HUDEP-2 (cell line): Measurements from ENCODE around the gene LRCH3.
A peak's percentile ranks its signal among the peaks of the same experiment; 100 is the strongest.

Source experiments
- DNase-seq, 76 experiments: peaks; one replicate each; lab custom pipeline; 2025; ENCODE audit not compliant: unreplicated experiment in 76 of 76; lab: John Stamatoyannopoulos, UW

Gene LRCH3

DNA sequence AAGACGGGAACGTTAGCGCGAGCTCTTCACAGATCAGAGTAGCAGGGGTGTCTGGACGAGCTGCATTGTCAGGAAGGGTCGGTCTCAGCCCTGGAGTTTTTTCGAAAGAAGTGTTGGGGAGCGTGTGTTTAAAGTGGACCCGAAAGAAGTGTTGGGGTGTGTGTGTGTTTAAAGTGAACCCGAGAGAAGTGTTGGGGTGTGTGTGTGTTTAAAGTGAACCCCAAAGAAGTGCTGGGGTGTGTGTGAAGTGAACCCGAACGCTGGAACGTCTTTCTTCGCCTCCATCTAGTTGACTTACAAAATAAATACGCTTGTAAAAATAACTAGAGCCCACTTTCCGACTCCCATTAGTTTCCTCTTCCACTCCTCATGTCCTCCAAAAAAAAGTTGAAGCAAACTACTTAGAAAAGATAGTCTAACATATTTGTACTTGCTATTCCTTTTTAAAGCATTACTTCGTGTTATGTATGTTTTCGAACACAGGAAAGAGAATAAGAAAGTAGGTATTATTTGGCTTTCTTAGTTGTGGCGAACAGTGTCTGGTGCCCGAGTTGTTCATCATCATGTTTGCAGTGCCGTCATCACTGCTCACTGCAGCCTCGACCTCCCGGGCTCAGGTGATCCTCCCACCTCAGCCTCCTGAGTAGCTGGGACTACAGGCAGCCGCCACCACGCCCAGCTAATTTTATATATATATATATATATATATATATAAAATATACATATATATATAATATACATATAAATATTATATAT, 1.0 kb downstream of the LRCH3 start:
- peak in 7 of 76 experiments; percentile 0 to 42 (median 19) for DNase-seq

DNA sequence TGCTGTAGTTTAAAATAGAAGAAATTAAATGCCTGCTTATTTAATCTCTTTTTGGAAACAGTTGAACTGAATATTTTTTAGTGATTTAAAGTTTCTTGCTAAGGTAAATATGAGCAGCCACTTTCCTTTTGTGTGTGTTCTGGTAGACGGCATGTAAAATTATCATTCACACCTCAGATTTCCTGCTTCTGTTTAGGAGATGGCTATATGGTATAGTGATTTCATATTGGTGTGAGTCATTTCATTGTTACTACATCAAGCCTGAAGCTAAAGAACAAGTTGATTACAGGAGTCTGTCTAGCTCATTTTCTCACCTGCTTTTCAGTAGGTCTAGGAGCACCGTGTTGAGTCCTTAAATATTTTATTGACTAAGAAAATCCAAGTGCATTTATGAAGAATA, 2.2 kb downstream of the LRCH3 start:
- no peak for DNase-seq

DNA sequence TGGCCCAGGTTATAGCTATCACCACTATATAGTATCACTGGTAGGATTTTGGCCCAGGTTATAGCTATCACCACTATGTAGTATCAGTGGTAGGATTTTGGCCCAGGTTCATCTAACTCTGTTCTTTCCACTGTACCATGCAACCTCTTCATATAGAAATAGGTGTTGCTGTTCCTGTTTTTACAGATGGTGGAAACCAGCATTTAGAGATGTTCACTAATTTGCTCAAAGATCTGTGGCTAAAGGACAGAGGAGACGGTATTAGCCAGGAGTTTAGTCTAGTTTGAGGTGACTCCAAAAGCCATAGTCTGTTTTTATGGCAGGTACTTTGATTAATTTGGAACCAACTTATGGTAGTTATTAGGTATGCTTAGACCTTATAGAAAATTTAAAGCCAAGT, 3.1 kb downstream of the LRCH3 start:
- DNase-seq = no peak

DNA sequence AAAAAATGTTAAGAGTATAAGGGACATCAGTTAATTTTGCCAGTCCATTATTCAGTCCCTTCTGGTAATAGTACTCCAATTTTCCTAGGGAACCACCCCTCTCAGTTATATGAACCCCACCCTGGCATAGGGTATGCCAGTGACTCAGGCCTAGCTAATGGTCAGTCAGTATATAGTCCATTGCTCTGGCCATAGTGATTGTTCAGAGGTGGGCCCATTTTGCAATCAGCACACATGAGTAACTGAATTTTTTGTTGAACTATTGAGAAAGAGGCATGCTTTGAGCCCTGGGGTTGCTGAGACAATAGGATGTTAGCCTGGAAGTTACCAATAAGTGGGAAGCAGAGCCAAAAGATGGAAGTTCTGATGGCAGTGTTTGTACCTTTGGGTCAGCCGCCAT, 4.1 kb downstream of the LRCH3 start:
- no peak for DNase-seq

DNA sequence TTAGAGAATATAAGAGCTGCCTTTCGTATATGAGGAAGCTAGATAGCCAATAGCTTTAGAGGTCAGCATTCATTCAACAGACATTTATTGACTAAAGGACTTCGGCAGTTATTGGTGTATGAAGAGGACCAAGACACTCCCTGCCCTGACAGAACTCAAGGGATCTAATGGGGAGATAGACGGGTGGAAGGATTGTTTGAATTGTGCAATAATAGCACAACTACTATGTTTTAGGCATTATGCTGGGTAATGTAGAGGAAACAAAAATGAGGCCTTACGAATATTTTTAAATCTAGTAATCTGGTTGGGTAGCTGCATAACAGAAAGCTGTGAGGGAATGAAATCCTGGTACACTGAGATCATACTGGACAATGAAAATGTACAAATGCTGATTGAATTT, 5.0 kb downstream of the LRCH3 start:
- no peak for DNase-seq

DNA sequence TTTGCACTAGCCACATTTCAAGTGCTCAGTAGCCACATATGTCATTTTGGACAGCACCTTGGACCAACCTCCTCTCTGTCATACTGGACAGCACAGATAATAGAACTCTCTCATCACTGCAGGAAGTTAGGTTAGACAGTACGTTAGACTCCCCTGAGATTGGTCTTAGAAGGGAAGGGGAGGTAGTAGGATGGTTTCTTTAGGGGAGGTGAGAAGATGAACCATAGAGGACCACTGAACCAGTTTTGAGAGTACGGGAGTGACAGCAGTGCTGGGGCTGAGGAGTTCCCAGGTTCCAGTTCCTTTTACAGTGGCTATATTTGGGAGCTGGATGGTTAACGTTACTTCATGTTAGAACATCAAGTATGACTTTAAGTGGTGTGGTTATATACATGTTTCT, 7.8 kb downstream of the LRCH3 start:
- DNase-seq = no peak

DNA sequence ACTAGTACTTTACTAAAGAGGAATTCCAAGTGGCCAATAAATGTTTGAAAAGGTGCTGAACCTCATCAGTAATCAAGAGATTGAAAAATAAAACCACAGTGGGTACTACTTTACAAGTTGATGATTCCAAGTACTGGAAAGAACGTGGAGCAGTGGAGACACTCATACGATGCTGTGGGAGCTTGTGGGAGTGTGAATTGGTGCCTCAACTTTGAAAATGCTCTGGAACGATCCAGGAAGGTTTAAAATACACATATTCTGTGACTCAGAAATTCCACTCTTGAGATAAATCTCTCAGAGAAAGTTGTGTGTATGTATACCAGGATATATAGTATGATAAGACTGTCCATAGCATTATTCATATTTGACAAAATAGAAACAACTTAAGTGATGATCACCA, 9.3 kb downstream of the LRCH3 start:
- DNase-seq = no peak

DNA sequence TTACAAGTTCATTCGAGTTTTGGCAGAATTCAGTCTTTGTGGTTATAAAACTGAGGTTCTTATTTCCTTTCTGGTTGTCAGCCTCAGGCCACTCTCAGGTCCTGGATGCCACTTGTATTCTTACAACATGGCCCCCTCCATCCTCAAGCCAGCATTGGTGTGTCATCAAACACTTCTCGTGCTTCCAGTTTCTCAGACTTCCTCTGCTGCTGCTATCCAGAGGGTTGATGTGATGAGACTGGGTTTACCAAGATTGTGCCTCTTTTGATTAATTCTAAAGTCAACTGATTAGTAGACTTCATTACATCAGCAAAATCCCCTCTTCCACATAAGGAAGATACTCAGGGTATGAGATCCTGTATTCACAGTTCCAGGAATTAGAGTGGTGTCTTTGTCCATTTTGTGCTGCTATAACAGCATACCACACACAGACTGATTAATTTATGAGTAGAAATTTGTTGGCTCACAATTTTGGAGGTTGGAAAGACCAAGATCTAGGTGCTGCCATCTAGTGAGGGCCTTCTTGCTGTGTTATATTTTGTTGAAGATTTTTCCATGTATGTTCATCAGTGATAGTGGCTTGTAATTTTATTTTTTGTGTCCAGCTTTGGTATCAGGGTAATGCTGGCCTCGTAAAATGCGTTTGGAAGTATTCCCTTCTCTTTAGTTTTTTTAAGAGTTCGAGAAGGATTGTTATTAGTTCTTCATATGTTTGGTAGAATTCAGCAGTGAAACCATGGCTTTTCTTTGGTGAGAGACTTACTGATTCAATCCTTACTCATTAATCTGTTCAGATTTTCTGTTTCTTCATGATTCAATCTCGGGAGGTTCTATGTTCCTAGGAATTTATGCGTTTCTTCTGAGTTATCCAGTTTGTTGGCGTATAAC, 11.1 kb downstream of the LRCH3 start:
- DNase-seq = peak in 11 of 76 experiments; percentile 3 to 47 (median 10)

DNA sequence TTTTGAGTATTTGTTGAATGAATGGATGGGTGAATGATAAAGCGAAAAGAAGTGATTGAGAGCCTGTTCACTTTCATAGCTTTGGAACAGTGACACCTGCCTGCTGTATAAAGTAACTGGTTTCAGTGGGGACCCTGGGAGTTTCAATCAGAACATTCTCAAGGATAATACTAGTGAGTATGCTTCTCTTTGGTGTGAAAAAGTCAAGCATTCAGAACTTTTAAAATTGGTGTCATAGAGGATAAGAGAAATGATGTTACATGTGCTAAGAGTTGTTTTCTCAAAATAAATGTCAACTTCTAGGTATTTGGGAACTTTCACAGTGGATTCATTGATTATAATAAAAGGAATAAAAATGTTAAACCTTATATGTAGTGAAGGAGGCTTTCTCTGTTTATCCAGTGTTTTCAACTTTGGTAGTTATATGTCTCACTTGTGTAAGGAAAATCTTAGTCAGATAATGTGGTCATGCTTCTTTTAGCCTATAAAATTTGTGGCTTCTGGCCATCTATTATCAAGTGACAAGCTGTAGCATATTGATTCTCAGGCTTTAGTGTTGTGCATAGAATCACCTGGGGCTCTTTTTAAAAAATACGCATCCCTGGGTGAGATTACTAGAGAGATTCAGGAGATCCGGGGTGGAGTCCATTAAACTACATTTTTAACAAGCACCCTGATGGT, 11.9 kb downstream of the LRCH3 start:
- DNase-seq = peak in 1 of 76 experiments; percentile 4

DNA sequence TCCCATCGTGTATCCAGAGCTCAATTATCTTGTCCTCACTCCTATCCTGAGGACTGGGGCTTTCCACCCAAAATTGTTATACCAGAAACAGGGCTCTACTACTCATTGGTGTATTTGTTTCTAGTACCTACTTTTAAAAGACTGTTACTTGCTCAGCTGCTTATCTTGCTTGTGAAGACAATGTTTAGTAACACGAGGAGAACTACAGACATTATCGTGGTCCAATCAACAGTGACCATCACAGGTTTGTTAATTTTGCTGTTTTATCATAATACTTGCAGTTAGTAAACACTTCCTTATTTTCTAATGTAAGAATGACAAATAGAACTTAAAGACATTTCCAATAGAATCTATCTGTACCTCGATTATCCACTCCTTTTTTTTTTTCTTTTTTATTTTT, 13.5 kb downstream of the LRCH3 start:
- DNase-seq = no peak

DNA sequence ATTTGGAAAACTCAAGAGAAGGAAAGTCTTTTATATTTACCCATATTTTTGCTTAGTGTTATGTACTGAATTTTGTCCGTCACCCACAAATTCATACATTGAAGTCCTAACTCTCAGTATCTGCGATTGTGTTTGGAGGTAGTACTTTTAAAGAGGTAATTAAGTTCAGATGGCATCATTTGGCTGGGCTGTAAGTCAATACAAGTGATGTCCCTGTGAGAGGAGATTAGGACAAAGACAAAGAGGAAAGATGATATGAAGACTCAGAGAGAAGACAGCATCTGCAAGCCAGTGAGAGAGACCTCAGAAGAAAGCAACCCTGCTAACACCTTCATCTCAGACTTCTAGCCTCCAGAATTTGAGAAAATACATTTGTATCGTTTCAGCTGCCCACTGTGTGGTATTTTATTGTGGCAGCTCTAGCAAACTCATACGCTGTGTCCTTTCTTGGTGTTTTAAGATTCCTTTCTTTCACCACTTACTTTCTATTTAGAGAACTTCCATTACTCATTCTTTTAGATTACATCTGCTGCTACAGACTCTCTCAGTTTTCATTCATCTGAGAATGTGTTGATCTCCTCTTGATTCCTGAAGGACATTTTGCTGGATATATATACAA, 17.0 kb downstream of the LRCH3 start:
- no peak for DNase-seq

DNA sequence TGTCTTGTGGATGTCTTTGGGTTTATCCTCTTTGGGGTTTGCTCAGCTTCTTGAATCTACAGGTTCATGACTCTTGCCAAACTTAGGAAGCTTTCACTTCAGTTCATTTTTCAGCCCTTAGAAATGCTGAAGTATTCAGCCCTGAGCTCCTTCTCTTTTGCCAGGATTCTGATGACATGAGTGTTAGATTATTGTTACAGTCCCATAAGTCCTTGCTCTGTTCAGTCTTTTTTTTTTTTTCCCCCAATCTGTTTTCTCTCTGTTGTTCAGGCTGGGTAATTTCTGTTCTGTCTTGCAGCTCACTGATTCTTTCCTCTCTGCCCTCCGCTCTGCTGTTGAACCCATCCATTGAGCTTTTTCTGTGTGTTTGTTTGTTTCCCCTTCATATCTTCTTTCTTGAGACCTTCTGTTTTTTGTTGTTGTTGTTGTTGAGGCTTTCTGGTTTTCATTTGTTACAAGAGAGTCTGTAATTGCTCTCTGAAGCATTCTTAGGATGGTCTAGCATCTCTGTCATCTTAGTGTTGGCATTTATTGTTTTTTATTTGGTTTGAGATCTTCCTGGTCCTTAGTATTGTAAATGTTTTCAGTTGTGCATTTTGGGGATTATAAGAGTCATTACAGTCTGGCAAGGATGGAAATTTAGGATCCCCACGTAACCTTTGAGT, 18.4 kb downstream of the LRCH3 start:
- DNase-seq = no peak

DNA sequence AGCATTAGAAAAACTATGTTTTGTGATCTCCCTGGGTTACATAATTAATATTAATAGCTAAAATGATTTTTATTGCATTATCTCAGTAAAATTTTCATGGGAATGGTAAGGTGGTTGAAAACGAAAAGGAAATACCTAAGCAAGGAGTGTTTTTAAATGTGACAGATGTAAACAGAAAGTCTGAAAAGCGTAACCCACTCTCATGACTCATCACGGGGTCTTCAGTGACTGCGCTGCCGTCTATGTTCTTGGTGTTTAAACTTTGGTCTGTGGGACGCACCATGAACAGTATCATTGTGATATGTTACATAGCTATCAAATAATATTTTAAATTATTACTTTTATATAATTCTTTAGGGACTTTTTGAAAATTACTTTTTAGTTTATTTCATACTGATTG, 19.8 kb downstream of the LRCH3 start:
- DNase-seq = no peak

DNA sequence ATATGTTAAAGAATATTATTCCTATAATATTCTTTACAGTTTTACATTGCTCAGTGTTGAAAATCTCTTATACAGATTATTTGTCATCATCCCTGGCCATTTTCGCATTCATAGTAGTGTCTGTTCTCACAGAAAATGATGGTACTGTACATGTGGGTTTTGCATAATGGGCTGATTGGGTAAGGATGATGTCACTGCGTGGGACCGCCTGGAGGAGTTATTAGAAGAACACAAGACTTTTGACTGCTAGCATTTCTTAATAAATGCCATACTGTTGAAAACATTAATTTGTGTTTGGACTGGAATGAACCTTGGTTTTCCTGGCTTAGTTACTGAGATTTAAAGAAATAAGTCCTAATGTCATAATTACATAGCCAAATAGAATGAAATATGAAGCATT, 20.3 kb downstream of the LRCH3 start:
- DNase-seq = no peak

DNA sequence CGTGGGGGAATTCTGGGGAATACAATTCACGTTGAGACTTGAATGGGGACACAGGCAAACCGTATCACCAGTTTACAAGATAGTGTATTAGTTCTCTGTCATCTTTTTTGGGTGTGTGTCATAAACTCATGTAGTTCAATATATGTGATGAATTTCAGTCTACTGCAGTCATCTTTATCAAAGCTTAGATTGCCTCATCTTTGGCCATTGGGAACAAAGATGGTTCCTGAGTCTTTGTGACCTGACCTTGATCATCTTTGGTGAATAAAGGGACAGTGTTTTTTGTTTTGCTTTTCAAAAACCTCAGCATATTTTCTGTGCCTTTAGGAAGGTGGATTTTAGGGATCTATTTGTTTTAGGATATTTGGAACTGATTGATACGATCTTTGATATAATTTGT, 23.3 kb downstream of the LRCH3 start:
- no peak for DNase-seq

DNA sequence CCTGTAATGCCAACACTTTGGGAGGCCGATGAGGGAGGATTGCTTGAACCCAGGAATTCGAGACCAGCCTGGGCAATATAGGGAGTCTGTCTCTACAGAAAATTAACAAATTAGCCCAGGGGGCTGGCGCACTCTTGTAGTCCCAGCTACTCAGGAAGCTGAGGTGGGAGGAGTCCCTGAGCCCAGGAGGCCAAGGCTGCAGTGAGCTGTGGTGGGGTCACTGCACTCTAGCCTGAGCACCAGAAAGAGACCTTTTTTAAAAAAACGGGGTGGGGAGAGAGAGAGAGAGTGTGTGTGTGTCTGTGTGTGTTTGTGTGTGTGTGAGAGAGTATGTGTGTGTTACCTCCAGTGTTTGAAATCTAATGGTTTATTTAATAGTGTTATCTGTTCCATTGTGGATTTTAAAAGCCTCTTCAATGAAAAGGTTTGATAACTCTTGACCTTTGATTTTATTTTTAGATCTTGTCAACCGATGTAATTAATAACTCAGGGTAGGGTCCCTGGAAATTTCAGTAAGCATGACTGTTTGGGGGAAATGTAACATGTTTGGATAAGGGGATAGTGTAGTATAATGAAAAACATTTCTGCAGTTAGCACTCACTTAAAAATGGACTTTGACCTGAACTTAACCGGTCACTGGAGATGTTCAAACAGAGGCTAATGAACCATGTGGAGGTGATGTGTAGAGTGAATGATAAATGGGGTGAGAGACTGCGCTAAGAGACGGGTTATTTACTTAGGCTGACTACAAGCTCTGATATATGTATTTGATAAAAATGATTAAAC, 29.7 kb downstream of the LRCH3 start:
- DNase-seq = no peak

DNA sequence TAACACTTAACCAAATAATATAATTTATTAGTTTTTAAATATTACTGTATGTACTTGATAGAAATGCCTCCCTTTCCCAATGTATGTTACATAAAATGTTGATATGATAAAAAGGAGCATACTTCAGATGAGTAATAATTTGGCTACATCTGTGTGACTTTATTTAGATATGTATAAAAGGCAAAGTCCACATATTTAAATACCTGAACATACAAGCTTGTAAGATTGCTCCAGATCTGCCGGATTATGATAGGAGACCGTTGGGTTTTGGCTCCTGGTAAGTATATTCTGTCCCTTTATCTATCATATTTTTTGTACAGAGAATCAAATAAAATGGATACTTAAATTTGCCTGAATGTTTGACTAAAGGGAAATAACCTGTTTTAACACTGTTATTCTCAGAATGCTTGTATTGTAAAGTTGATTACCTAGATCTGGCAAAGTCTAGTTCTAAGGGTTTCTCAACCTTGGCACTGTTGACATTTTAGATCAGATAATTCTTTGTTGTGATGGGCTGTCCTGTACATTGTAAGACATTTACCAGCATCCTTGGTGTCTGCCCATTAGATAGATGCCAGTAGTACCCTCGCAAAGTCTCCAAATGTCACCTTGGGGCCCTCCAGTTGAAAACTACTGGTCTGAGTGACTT, 38.5 kb downstream of the LRCH3 start:
- DNase-seq = no peak

DNA sequence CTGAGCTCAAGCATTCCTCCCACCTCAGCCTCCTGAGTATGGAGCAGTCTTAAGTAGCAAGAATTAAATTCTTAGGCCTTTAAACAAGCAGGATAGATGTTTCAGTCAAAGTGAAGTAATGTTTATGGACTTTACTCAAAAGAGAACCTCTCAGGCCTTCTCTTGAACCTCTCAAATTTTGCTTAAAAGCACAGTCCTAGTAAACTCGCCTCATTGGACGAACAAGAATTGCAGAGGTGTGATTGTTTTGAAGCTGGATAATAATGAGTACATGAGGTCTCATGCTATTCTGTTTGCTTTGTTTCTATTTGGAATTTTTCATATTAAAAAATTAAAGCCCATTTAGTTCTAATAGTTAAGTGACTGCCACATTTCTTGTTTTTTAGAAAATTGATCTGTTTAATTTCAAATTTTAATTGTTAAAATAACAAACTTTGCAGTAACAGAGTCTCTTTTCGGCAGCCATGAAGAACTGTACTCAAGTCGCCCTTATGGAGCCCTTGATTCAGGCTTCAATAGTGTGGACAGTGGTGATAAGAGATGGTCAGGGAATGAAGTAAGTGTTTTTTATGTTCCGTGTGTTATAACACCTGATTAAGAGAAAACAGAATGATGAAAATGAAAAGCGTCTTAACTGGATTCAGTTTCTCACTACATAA, 39.4 kb downstream of the LRCH3 start:
- no peak for DNase-seq

DNA sequence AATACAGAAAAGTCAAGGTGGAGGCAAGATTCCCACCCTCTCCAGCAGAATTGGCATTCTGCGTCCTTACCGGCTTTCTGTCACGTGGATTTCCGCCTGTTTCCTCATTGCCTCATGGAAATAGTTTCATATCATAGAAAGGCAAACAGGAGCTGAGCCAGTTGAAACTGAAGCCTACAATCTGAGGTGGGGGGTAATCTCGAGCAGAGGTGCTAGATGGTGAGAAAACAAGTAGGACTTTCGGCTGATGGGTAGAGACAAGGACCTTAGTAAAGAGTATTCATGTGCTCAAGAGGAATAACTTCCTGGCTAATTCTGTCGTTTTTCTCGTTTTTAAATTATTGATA, 39.9 kb downstream of the LRCH3 start:
- DNase-seq = no peak
